ENCODE data around the gene RASAL1.

Gene RASAL1

GRCh38 chr12:113075137-113075683 lies 60.4 kb downstream of the RASAL1 start:
- no peak for DNase-seq (ENCODE audit: low read depth, low spot score)

- no peak for DNase-seq (ENCODE audit: low read depth, low spot score)
These were observed 62.0 kb downstream of the RASAL1 start for GRCh38 chr12:113073586-113073985.

- no peak for DNase-seq (ENCODE audit: low read depth, low spot score)
These were observed 63.4 kb downstream of the RASAL1 start for GRCh38 chr12:113072136-113072535.

DNA sequence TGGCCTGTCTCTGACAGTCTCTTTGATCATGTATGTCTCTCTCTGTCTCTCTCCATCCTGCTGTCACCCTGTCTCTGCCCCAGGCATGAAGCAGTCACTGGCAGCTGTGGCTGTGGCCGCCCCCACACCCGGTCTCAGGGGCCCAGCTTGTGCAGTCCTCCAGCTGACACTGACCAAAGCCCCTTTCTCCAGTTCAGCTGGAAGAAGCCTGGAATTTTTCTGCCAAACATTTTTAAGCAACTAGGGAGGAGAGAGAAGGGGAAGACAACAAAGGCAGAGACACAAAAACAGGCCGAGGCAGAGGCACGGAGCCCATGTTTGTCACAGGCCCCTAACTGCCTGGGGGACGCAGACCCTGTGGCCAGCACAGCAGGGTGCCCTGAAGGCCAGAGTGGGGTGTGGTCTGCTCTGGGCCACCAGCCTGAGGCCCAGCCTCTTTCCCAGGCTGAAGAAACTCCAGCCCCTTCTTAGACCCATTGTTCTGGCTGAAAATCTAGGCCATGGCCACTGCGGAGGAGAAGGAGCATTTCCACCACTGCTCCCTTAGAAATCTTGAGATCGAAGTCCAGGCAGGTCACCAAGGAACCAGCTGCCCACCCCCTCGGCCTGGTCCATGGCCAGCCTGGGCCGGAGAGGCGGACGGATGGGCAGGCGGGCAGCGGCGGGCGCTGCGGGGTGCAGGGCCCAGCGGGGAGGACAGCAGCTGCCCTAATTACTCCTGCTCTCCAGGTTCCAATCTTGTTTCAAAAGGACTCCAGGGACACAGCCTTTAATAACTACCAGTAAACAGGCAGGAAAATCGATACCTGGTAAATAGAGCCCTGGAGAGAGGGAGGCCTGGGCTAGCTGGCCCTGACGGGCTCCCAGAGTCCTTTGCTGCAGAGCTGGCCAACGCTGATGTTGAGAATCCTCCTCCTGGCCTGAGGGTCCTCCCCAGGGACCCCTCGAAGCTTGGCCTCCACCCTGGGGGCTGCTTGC lies 64.1 kb downstream of the RASAL1 start:
- no peak for DNase-seq (ENCODE audit: low read depth, low spot score)

DNA sequence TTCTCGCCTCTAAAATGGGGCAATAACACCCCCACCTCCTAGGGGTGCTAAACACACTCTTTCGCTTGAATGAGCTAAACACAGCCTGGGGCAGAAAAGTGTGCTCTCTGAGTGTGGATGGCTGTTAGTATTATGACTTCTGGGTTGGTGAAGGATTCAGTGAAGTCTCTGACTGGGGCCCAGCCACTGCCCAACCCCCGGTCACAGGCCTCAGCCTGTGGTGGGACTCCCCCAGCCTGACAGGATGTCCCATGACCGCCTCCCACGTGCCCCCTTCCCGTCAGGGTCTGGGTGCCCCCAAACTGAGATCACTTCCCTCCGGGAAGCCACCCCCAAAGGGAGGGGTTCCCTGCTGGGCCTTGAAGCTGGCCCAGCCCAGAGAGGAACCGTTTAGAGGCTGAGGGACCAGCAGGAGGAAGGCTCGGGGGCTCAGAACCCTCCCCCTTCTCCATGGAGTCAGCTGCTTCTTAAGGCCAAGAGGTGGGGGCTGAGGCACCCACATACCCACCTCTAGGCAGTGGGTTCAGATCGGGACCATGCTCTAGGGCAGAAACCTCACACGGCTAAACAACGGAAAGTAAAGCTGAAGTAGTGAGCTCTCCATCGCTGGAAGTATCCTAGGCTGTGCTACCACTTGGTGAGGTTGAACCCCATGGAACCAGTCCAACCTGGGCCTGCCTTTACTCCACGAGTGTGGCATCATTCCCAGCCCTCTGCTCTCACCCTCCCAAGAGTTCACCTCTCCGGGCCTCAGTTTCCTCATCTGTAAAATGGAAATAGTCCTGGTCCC lies 65.2 kb downstream of the RASAL1 start:
- no peak for DNase-seq (ENCODE audit: low read depth, low spot score)

DNA sequence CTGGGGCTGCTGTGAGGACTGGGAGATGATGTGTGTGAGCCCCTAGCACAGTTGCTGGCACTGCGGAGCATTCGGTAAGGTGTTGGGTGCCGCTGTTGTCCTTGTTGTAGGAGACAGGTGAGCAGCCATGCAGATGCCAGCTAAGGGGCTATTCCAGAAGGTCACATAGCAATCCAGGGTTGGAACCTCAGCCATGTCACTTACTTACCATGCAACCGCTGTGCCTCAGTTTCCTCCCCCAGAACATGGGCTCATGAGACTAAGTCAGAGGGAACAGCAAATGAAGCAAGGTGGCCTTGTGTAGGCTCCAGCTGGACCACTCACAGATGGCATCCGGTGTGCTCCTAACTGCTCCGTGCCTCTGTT lies 65.8 kb downstream of the RASAL1 start:
- DNase-seq (ENCODE audit: low read depth, low spot score) = no peak

DNA sequence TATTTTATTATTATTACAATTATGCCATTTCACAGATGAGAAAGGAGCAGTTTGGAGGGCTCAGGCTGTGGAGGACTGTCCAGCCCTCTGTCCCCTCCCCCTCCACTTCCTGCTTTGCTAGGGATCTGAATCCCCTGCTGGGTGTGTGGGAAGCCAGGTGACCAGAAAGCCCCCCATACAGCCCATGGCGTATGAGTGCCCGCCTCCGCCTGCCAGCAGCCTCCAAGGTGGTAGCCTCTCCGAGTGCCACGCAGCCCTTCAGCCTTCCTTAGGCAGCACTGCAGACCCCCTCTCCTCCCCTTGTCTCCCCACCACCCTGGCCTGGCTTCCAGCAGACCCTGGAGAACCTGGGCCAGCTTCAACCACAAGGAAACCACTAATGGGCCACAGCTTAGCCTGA lies 66.4 kb downstream of the RASAL1 start:
- DNase-seq (ENCODE audit: low read depth, low spot score) = no peak

GRCh38 chr12:113067987-113068935 lies 67.3 kb downstream of the RASAL1 start:
- no peak for DNase-seq (ENCODE audit: low read depth, low spot score)

GRCh38 chr12:113066813-113067400 lies 68.7 kb downstream of the RASAL1 start:
- DNase-seq (ENCODE audit: low read depth, low spot score) = no peak

DNA sequence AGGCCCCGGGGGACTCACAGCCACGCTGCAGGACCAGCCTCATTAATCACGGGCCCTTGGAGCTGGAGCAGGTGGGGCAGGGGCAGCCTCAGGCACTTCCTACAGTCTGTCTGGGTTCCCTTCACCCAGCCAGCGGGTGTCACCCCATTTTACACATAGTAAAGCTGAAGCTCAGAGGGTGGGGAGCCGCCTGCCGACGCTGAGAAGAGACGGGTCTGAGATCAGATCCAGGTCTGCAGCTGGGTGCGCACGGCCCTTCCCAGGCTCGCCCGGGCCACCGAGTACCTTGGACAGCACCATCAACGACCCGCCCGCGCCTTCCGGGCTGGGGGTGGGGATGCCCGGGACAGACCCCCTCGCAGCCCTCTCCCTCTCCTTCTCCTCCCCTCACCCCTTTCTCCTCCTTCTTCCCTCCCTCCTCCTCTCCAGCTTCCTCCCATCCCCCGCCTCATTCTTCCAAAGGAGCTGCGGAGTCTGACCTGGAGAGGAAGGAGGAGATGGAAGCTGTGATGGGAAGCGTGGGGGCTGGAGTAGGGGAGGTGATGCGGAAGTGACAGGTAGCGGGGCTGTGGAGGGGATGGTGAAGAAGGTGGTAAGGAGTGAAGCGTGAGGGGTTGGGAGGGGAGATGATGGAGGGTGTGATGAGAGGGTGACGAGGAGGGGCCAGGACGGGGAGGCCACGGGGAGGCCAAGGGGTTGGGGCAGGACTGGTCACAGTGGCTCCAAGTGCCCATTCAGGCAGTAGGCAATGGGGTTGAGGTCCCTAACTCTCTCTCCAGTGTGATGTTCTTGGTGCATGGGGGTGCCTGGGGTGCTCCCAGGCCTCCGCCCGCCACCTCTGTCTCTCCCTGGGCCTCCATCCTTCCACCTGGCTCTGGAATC lies 70.2 kb downstream of the RASAL1 start:
- no peak for DNase-seq (ENCODE audit: low read depth, low spot score)

- DNase-seq (ENCODE audit: low read depth, low spot score) = no peak
These were observed 71.0 kb downstream of the RASAL1 start for GRCh38 chr12:113064395-113065125.

DNA sequence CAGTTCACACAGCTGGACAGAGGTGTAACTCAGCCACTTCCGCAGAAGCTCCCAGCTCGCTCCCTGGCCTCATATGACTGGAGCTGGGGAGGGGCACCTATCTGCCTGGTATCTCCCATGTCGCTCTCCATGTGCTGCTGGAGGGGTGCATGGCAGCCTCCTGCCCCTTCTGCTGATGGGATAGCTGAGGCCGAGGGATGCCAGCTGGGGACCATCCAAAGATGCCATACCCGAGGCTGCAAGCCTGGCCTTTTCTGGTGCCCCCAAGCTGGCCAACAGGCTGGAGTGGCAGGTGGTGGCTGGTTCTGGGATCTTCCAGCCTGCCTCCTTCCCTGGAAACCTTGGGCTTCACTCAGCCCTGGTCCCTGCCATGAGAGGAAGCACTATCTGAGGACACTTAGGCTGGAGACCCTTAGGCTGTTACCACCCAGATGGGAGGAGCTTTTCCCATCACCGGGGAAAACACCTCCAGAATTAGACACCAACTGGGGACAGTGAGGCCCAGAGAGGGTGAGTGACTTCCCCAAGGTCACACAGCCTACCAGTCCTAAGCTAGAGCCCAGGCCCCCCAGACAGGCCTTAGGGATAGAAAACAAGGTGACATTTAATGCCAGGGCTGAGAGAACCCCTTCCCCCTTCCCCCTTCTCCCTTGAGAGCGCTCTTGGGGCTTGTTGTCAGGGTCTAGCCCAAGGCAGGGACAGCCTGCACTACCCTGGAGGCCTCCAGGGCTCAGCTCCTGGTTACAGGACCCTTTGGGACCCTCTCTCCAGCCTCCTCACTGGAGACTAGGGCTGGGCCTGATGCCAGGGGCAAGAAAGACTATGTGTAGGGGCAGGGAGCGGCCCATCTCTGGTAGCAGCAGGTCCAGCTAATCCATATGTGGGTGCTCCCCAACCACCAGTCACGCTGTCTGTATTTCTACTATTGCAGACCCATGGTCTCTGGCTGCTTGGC lies 71.9 kb downstream of the RASAL1 start:
- no peak for DNase-seq (ENCODE audit: low read depth, low spot score)

GRCh38 chr12:113062502-113063395 lies 72.8 kb downstream of the RASAL1 start:
- DNase-seq (ENCODE audit: low read depth, low spot score) = no peak

DNA sequence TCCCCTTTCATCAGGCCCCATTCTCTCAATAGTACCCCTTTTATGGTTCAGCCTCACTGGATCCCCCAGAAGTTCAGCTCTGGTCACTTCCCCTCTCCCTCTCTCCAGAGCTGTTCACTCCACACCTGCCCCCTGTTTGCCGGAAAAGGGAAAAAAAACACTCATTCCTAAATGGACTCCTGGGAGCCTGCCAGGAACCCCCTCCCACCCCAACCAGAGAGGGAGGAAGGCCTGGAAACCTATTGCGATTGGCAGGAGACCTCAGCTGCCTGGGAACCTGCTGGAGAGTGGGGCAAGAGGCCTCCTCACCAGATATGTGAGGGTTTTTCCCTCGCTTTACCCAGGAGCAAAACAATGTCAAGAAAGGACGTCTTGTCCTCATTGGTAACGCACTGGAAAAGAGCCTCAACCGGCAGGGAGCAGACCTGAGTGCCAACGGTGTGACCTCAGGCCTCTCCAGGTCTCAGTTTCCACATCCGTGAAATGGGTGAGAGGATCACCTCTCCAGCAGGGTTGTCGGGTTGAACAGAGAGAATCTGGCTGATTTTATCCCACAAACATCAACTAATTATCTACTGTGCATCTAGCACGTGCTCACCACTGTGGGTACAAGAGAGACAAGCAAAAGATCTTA lies 74.4 kb downstream of the RASAL1 start:
- DNase-seq (ENCODE audit: low read depth, low spot score) = no peak

- DNase-seq (ENCODE audit: low read depth, low spot score) = no peak
These were observed 75.1 kb downstream of the RASAL1 start for GRCh38 chr12:113060336-113060960.

DNA sequence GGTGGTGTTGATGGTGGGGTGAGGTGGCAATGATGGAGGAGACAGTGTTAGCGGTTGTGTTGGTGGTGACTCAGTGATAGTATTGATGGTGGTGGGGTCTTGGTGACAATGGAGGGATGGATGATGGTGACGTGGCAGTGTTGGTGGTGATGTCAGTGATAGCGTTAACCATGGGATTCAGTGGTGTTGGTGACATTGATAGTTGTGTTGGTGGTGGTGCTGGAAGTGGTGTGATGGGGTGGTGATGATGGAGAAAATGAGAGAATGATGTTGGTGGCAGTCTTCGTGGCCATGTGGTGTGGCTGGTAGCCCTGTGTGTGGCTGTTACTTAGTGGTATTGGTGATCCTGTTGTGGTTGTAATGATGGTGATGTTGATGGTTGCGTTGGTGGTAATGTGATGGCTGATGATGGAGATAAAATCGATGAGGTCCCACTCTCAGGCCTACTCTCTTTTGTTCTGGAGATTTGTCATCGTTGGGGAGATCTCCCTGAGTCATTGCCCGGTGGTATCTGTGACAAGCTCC lies 76.4 kb downstream of the RASAL1 start:
- no peak for DNase-seq (ENCODE audit: low read depth, low spot score)

Data from activated CD4-positive, CD25-positive, alpha-beta regulatory T cell treated with anti-CD3 and anti-CD28 coated beads, Interleukin-2, amount 50 U/mL, for 16 hours (primary cell).